Measurements from ENCODE around the gene DUSP10. TPM values are rescaled to one million over a fixed set of nuclear protein-coding genes. Genes with fewer than 3 reads are reported as not detected.

DUSP10 gene
- total RNA-seq, 2 experiments from 2014 or later = 12.1 to 13.0 TPM

- Mint-ChIP-seq H3K36me3 (ENCODE audit: low read depth) (peaks cover 51% of the 10 kb centered on the region), H3K4me3 (peak overlapping the region; percentile 16), H3K27ac (peak overlapping the region; percentile 100), H3K27me3 (ENCODE audit: low read depth) (no peaks in the 10 kb centered on the region), H3K4me1 (ENCODE audit: low read depth) (peaks cover 95% of the 10 kb centered on the region), H3K9me3 (ENCODE audit: insufficient read depth) (no peaks in the 10 kb centered on the region)
- ChIA-PET POLR2A (interaction anchor here (1.1 to 10.7 kb wide), 4 partner anchors 14 to 67 kb away, joined by 3 to 268 read pairs (median 14); partner anchors contain the start of gene DUSP10), CTCF (interaction anchor here (0.8 to 2.6 kb wide), 9 partner anchors 8 to 118 kb away, joined by 3 to 24 read pairs (median 4); partner anchors contain the start of gene DUSP10)
- DNase-seq (no peak), ATAC-seq (no peak)
These were observed 30.2 kb downstream of the DUSP10 start for GRCh38 chr1:221711656-221712055.

DNA sequence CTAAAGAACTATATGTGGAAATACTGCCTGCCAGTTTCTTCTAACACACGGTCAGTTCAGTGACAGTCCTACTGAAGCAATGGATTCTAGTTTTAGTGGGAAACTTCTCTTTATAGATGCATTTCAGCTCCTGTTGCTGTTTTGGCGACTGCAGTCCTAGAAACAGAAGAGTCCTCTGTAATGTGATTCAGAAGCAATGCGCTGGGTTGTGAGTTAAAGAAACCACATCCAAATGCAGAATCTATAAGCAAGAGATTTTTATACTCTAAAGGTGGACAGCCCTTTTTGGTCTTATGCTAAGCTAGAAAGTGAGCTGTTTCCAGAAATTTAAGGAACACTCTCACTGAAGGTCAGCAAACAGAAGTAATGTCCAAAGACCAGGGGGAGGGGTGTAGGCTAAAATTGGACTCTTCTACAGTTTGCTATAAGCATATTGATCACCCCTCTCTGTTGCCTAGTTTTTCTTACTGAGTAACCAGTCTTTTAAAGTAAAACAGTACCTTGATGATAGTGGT, 30.8 kb downstream of the DUSP10 start:
- Mint-ChIP-seq H3K4me3 (no peak overlapping the region), H3K36me3 (ENCODE audit: low read depth) (peaks cover 50% of the 10 kb centered on the region), H3K4me1 (ENCODE audit: low read depth) (peaks cover 92% of the 10 kb centered on the region), H3K9me3 (ENCODE audit: insufficient read depth) (no peaks in the 10 kb centered on the region), H3K27me3 (ENCODE audit: low read depth) (no peaks in the 10 kb centered on the region), H3K27ac (peak overlapping the region; percentile 100)
- CTCF ChIA-PET = interaction anchor here (0.7 to 4.3 kb wide), 11 partner anchors 9 to 754 kb away, joined by 3 to 24 read pairs (median 3); partner anchors contain the start of gene DUSP10
- no peak for ATAC-seq
- POLR2A ChIA-PET = interaction anchor here (1.1 to 10.7 kb wide), 2 partner anchors 30 to 68 kb away, joined by 3 to 268 read pairs; partner anchors contain the start of gene DUSP10
- DNase-seq = no peak

DNA sequence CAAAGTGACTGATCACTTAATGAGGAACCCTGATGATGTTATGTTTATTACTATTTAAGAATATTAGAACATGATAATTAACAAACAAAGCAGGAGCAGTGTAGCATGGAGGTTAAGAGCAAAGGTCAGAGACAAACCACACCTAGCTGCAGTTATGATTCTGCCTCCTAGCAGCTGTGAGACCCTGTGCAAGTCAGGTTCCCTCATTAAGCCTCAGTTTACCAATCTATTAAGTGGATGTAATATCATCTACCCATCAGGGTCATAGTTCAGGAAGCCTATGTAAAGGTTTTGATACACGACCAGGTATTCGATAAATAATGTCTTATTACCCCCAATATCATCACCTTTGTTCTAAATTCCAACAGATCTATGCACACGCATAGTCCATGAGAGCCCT, 32.0 kb downstream of the DUSP10 start:
- no peak overlapping the region for H3K4me3 Mint-ChIP-seq
- ATAC-seq = no peak
- ChIA-PET POLR2A (interaction anchor here (1.4 to 10.7 kb wide), 2 partner anchors 31 to 120 kb away, joined by 3 to 268 read pairs; partner anchors contain the start of gene DUSP10), CTCF (interaction anchor here (1.0 to 5.1 kb wide), 7 partner anchors 9 to 275 kb away, joined by 3 to 56 read pairs (median 8); partner anchors contain the start of gene DUSP10)
- peaks cover 52% of the 10 kb centered on the region for H3K36me3 Mint-ChIP-seq (ENCODE audit: low read depth)
- H3K27ac Mint-ChIP-seq = peak overlapping the region; percentile 25
- H3K27me3 Mint-ChIP-seq (ENCODE audit: low read depth) = no peaks in the 10 kb centered on the region
- H3K4me1 Mint-ChIP-seq (ENCODE audit: low read depth) = peaks cover 85% of the 10 kb centered on the region
- no peaks in the 10 kb centered on the region for H3K9me3 Mint-ChIP-seq (ENCODE audit: insufficient read depth)
- no peak for DNase-seq

DNA sequence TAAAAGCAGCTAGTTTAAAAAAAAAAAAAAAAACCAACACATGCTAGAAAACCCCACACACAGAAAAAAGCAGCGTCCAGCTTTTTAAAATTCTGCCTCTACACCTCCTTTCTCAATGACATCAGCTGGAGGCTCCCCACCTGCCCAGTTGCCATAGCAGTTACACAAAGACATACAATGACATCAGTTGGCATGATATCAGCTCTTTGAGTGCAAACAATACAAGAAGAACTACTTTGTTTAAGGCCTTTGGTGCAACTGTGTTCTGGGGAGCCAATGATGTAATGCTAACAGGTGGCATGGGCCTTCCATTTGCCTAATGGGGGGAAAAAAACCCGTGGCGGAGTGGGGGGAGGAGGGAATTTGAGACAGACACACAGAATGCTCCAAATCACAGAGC, 32.9 kb downstream of the DUSP10 start:
- H3K36me3 Mint-ChIP-seq (ENCODE audit: low read depth) = peaks cover 52% of the 10 kb centered on the region
- H3K27me3 Mint-ChIP-seq (ENCODE audit: low read depth) = no peaks in the 10 kb centered on the region
- H3K4me1 Mint-ChIP-seq (ENCODE audit: low read depth) = peaks cover 76% of the 10 kb centered on the region
- peak; percentile 27 for ATAC-seq
- POLR2A ChIA-PET = interaction anchor here (0.6 to 10.7 kb wide), 5 partner anchors 32 to 935 kb away, joined by 3 to 268 read pairs (median 3); partner anchors contain the start of gene DUSP10
- CTCF ChIA-PET = interaction anchor here (0.9 to 5.1 kb wide), 10 partner anchors 10 to 746 kb away, joined by 3 to 56 read pairs (median 6); partner anchors contain the start of gene DUSP10
- H3K4me3 Mint-ChIP-seq = no peak overlapping the region
- no peaks in the 10 kb centered on the region for H3K9me3 Mint-ChIP-seq (ENCODE audit: insufficient read depth)
- H3K27ac Mint-ChIP-seq = peak overlapping the region; percentile 78
- peak; percentile 60 for DNase-seq

DNA sequence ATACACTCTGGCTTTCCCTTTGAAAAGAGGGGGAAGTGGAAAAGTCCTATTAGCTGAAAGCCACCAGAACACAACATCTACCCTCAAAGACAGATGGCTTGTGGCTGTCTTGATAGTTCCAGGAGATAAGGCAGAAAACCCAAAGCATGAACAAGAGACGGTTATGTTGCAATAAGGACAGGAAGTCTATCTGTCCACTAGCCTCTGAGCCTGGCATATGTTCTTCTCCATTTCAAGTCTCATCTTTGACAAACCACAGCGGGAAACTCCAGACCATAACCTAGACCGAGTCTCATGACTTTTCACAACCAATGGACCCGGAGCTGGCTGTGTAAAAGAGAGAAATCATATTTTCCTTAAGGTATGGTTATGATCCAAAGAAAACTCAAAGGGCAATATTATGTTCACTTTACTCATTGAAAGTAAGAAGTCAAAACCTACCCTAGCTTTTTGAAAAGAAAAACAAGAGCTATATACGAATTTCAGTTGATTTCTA, 33.8 kb downstream of the DUSP10 start:
- DNase-seq = peak; percentile 72
- peaks cover 57% of the 10 kb centered on the region for H3K36me3 Mint-ChIP-seq (ENCODE audit: low read depth)
- peak overlapping the region; percentile 78 for H3K27ac Mint-ChIP-seq
- peaks cover 69% of the 10 kb centered on the region for H3K4me1 Mint-ChIP-seq (ENCODE audit: low read depth)
- peak overlapping the region; percentile 16 for H3K4me3 Mint-ChIP-seq
- no peaks in the 10 kb centered on the region for H3K9me3 Mint-ChIP-seq (ENCODE audit: insufficient read depth)
- ChIA-PET CTCF (interaction anchor here (0.9 to 5.1 kb wide), 13 partner anchors 11 to 747 kb away, joined by 3 to 56 read pairs (median 4); partner anchors contain the start of gene DUSP10), POLR2A (interaction anchor here (0.9 to 10.7 kb wide), 7 partner anchors 13 to 936 kb away, joined by 3 to 268 read pairs (median 3); partner anchors contain the start of gene DUSP10)
- peak; percentile 55 for ATAC-seq
- no peaks in the 10 kb centered on the region for H3K27me3 Mint-ChIP-seq (ENCODE audit: low read depth)

DNA sequence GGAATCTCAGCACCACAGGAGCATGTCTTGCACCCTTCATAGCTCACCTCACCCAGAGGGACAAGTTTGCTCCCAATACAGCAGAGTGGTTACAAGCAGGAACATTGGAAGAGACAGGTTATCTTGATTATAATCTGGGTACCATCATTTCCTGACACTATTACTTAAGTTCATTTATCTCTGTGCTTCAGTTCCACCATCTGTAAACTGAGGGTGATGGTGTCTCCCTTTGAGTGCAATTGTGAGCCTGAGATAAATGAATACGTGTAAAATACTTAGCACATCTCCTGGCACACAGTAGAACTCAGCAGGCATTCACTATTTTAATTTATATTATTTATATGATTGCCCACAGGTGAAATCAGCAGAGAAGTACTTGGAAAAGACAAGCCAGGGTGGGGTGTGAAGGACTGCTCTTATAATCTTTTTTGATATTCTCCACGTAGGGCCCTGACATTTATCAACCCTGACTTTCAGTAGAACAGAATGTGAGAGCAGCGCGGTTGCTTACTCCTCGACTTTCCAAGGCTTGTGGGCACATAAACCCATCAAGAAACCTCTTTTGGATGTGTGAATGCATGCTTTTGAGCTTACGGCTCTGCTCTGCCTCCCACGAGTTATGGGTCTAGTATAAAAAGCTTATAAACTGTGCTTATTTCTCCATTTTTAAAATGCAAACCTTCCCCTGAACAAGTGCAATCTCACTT, 34.9 kb downstream of the DUSP10 start:
- peak overlapping the region; percentile 30 for H3K27ac Mint-ChIP-seq
- H3K27me3 Mint-ChIP-seq (ENCODE audit: low read depth) = no peaks in the 10 kb centered on the region
- CTCF ChIA-PET = interaction anchor here (0.8 to 5.1 kb wide), 7 partner anchors 13 to 75 kb away, joined by 3 to 56 read pairs (median 5); partner anchors contain the start of gene DUSP10
- ATAC-seq = no peak
- no peak overlapping the region for H3K4me3 Mint-ChIP-seq
- H3K36me3 Mint-ChIP-seq (ENCODE audit: low read depth) = peaks cover 63% of the 10 kb centered on the region
- POLR2A ChIA-PET = interaction anchor here (1.1 to 10.7 kb wide), 4 partner anchors 14 to 71 kb away, joined by 3 to 268 read pairs (median 8); partner anchors contain the start of gene DUSP10
- no peaks in the 10 kb centered on the region for H3K9me3 Mint-ChIP-seq (ENCODE audit: insufficient read depth)
- no peak for DNase-seq
- H3K4me1 Mint-ChIP-seq (ENCODE audit: low read depth) = peaks cover 58% of the 10 kb centered on the region

GRCh38 chr1:221706191-221706590, 35.7 kb downstream of the DUSP10 start:
- Mint-ChIP-seq H3K27ac (no peak overlapping the region), H3K36me3 (ENCODE audit: low read depth) (peaks cover 63% of the 10 kb centered on the region), H3K4me3 (peak overlapping the region; percentile 22), H3K4me1 (ENCODE audit: low read depth) (peaks cover 50% of the 10 kb centered on the region), H3K9me3 (ENCODE audit: insufficient read depth) (no peaks in the 10 kb centered on the region), H3K27me3 (ENCODE audit: low read depth) (no peaks in the 10 kb centered on the region)
- CTCF ChIA-PET = interaction anchor here (1.1 to 5.1 kb wide), 2 partner anchors 19 to 36 kb away, joined by 3 to 56 read pairs; partner anchors contain the start of gene DUSP10
- POLR2A ChIA-PET = interaction anchor here (10.7 kb wide), 1 partner anchor 35 kb away, joined by 268 read pairs; the partner anchor contains the start of gene DUSP10
- ATAC-seq = no peak
- DNase-seq = no peak

GRCh38 chr1:221704306-221704705, 37.6 kb downstream of the DUSP10 start:
- no peak overlapping the region for H3K4me3 Mint-ChIP-seq
- ATAC-seq = no peak
- DNase-seq = no peak
- CTCF ChIA-PET = interaction anchor here (1.0 to 4.0 kb wide), 2 partner anchors 8 to 36 kb away, joined by 4 to 22 read pairs; partner anchors contain the start of gene DUSP10
- no peak overlapping the region for H3K27ac Mint-ChIP-seq
- POLR2A ChIA-PET = no interaction called here
- H3K27me3 Mint-ChIP-seq (ENCODE audit: low read depth) = no peaks in the 10 kb centered on the region
- H3K4me1 Mint-ChIP-seq (ENCODE audit: low read depth) = peaks cover 36% of the 10 kb centered on the region
- H3K9me3 Mint-ChIP-seq (ENCODE audit: insufficient read depth) = no peaks in the 10 kb centered on the region
- peaks cover 64% of the 10 kb centered on the region for H3K36me3 Mint-ChIP-seq (ENCODE audit: low read depth)

GRCh38 chr1:221701570-221702186, 40.2 kb downstream of the DUSP10 start:
- no peak overlapping the region for H3K27ac Mint-ChIP-seq
- H3K4me3 Mint-ChIP-seq = no peak overlapping the region
- no peaks in the 10 kb centered on the region for H3K9me3 Mint-ChIP-seq (ENCODE audit: insufficient read depth)
- DNase-seq (no peak), ATAC-seq (no peak)
- POLR2A ChIA-PET = interaction anchor here (0.6 kb wide), 1 partner anchor 279 kb away, joined by 4 read pairs; no protein-coding TSS in a partner anchor
- peaks cover 25% of the 10 kb centered on the region for H3K4me1 Mint-ChIP-seq (ENCODE audit: low read depth)
- H3K36me3 Mint-ChIP-seq (ENCODE audit: low read depth) = peaks cover 72% of the 10 kb centered on the region
- CTCF ChIA-PET = interaction anchor here (0.6 to 4.0 kb wide), 4 partner anchors 12 to 754 kb away, joined by 3 to 22 read pairs (median 4); partner anchors contain the start of gene DUSP10
- H3K27me3 Mint-ChIP-seq (ENCODE audit: low read depth) = no peaks in the 10 kb centered on the region

DNA sequence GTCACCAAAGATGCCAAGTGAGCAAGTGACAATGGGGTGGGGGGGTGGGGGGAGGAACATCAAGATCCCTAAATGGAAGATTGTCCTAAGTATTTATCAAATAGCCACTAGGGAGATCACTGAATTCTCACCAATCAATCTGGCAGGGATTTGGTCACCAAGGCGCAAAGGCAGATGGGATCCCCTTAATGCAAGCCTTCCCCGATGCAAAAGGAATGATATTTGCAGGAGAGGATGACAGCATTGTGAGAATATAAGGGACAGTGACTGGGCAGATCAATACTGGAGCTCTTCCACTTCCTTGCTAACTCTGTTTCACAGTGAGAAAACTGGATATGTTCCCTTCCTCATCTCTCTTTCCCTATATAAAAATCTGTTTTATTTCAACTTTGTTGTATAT, 40.9 kb downstream of the DUSP10 start:
- DNase-seq (no peak), ATAC-seq (no peak)
- H3K36me3 Mint-ChIP-seq (ENCODE audit: low read depth) = peaks cover 69% of the 10 kb centered on the region
- H3K27ac Mint-ChIP-seq = no peak overlapping the region
- peaks cover 21% of the 10 kb centered on the region for H3K4me1 Mint-ChIP-seq (ENCODE audit: low read depth)
- no peaks in the 10 kb centered on the region for H3K9me3 Mint-ChIP-seq (ENCODE audit: insufficient read depth)
- ChIA-PET CTCF (interaction anchor here (0.7 to 4.0 kb wide), 3 partner anchors 11 to 40 kb away, joined by 3 to 22 read pairs (median 3); partner anchors contain the start of gene DUSP10), POLR2A (interaction anchor here (1.9 kb wide), 1 partner anchor 41 kb away, joined by 12 read pairs; the partner anchor contains the start of gene DUSP10)
- H3K4me3 Mint-ChIP-seq = no peak overlapping the region
- no peaks in the 10 kb centered on the region for H3K27me3 Mint-ChIP-seq (ENCODE audit: low read depth)

DNA sequence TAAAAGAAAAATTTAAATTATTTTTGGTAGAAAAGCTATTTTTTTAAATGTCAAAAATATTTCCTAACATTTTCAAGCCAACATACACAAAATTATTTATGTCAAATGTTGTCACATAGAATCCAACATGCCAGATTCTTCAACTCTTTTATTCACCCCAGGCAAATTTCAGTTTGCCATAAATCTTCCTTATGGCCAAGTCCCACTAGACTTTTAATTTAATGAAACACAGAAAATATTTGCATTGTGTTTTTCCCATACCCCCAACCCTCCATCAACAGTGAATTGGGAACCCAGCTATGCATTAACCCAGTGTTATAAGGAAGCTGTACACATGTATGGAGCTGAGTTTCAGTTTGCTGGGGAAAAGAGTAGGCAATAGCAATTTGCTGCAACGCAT, 41.4 kb downstream of the DUSP10 start:
- peaks cover 65% of the 10 kb centered on the region for H3K36me3 Mint-ChIP-seq (ENCODE audit: low read depth)
- no peak overlapping the region for H3K27ac Mint-ChIP-seq
- no peak overlapping the region for H3K4me3 Mint-ChIP-seq
- no peaks in the 10 kb centered on the region for H3K9me3 Mint-ChIP-seq (ENCODE audit: insufficient read depth)
- peaks cover 17% of the 10 kb centered on the region for H3K4me1 Mint-ChIP-seq (ENCODE audit: low read depth)
- DNase-seq = no peak
- CTCF ChIA-PET = interaction anchor here (1.0 kb wide), 1 partner anchor 10 kb away, joined by 3 read pairs; no protein-coding TSS in a partner anchor
- POLR2A ChIA-PET = interaction anchor here (1.9 kb wide), 1 partner anchor 42 kb away, joined by 12 read pairs; the partner anchor contains the start of gene DUSP10
- ATAC-seq = no peak
- H3K27me3 Mint-ChIP-seq (ENCODE audit: low read depth) = no peaks in the 10 kb centered on the region
